HG03432 (cell line): ENCODE results near the gene STX18.

ENCODE experiments used
- ATAC-seq: cut with Tn5 transposase; IDR thresholded peaks from one replicate; pipeline ENCODE4 v1.9.1; 2021; ENCODE audit warnings: mild to moderate bottlenecking, moderate library complexity; ENCODE audit not compliant: unreplicated experiment

STX18 gene

GRCh38 chr4:4387531-4388310 is 154.1 kb downstream of the STX18 start:
- no peak for ATAC-seq

GRCh38 chr4:4386736-4387392 is 155.0 kb downstream of the STX18 start, which contains the start of gene NSG1:
Gene NSG1 (plus strand): TSS chr4:4387102. CDS start chr4:4387630, 528 bp downstream.
- no peak for ATAC-seq

- no peak for ATAC-seq
These were observed 155.5 kb downstream of the STX18 start for GRCh38 chr4:4386296-4386735.

GRCh38 chr4:4385729-4386295 is 156.0 kb downstream of the STX18 start:
- no peak for ATAC-seq

GRCh38 chr4:4384837-4385236 is 157.0 kb downstream of the STX18 start:
- ATAC-seq = no peak

GRCh38 chr4:4383085-4383484 is 158.8 kb downstream of the STX18 start:
- no peak for ATAC-seq

GRCh38 chr4:4379540-4380087 is 162.2 kb downstream of the STX18 start:
- ATAC-seq = no peak

GRCh38 chr4:4377732-4378460 is 164.0 kb downstream of the STX18 start:
- ATAC-seq = no peak

GRCh38 chr4:4377191-4377590 is 164.7 kb downstream of the STX18 start:
- ATAC-seq = no peak

GRCh38 chr4:4376074-4376473 is 165.8 kb downstream of the STX18 start:
- ATAC-seq = no peak

GRCh38 chr4:4374388-4375098 is 167.3 kb downstream of the STX18 start:
- no peak for ATAC-seq
